GM18499 (cell line): ENCODE measurements around the gene PDE11A.

ENCODE experiments used
- ATAC-seq: cut with Tn5 transposase; IDR thresholded peaks from one replicate; pipeline ENCODE4 v1.9.1; 2021; ENCODE audit warnings: moderate number of reproducible peaks; ENCODE audit not compliant: insufficient read depth, unreplicated experiment

The PDE11A gene

GRCh38 chr2:177593402-177593801 lies 479.2 kb downstream of the PDE11A start:
- ATAC-seq = no peak

GRCh38 chr2:177592945-177593344 lies 479.6 kb downstream of the PDE11A start:
- ATAC-seq = no peak

GRCh38 chr2:177592397-177592796 lies 480.2 kb downstream of the PDE11A start:
- ATAC-seq = no peak

GRCh38 chr2:177589186-177589585 lies 483.4 kb downstream of the PDE11A start:
- ATAC-seq = no peak

- no peak for ATAC-seq
Measured at GRCh38 chr2:177588671-177589070, 483.9 kb downstream of the PDE11A start.

GRCh38 chr2:177587371-177587770 lies 485.2 kb downstream of the PDE11A start:
- ATAC-seq = no peak

GRCh38 chr2:177586154-177586553 lies 486.4 kb downstream of the PDE11A start:
- no peak for ATAC-seq

GRCh38 chr2:177585234-177585863 lies 487.2 kb downstream of the PDE11A start:
- ATAC-seq = no peak

GRCh38 chr2:177584030-177584692 lies 488.4 kb downstream of the PDE11A start:
- ATAC-seq = no peak

- no peak for ATAC-seq
Measured at GRCh38 chr2:177582000-177582399, 490.6 kb downstream of the PDE11A start.

- ATAC-seq = no peak
Measured at GRCh38 chr2:177579486-177580036, 493.0 kb downstream of the PDE11A start.

GRCh38 chr2:177578454-177578853 lies 494.1 kb downstream of the PDE11A start:
- no peak for ATAC-seq

GRCh38 chr2:177577075-177577474 lies 495.5 kb downstream of the PDE11A start:
- ATAC-seq = no peak

GRCh38 chr2:177575358-177575757 lies 497.2 kb downstream of the PDE11A start:
- no peak for ATAC-seq

- no peak for ATAC-seq
Measured at GRCh38 chr2:177574356-177574755, 498.2 kb downstream of the PDE11A start.
